Panc1 (cell line): ENCODE measurements around the gene SALL3. TPM values are rescaled to one million over a fixed set of nuclear protein-coding genes. Genes with fewer than 3 reads are reported as not detected.

Experiments
- ATAC-seq: fragments of 200-7000 bp; cut with Tn5 transposase; 2 replicates; pipeline ENCODE4 v1.9.1; 2020; ENCODE audit warnings: mild to moderate bottlenecking, moderate library complexity
- BruUV-seq: library from RNA; stranded (reverse); fragments of 400-500 nt; replicated peaks from 2 replicates; lab custom pipeline; 2021; lab: Mats Ljungman, UMichigan
- CTCF ChIA-PET: fragments of 300-600 bp; sonication (Branson Sonifier 250); formaldehyde crosslinking; loops from one replicate; lab custom pipeline; 2022; ENCODE audit warnings: antibody characterized with exemption; lab: Charles Lee
- POLR2A ChIA-PET: fragments of 300-600 bp; sonication (Branson Sonifier 250); formaldehyde crosslinking; loops from one replicate; lab custom pipeline; 2022; ENCODE audit warnings: antibody characterized with exemption; lab: Charles Lee
- DNase-seq: peaks from one replicate; pipeline ENCODE4 v3.0.0-alpha.2; 2010; ENCODE audit warnings: low read depth, low spot score
- H3K27ac ChIP-seq: 2 replicates; pipeline ENCODE4 v1.5.1; 2011; ENCODE audit warnings: mild to moderate bottlenecking, low read length, inconsistent platforms
- H3K27me3 ChIP-seq: fragments of 200-500 bp; sonication (Bioruptor generic); 2 replicates; pipeline ENCODE4 v1.6.0; 2014; ENCODE audit warnings: low read length, inconsistent platforms; ENCODE audit not compliant: control insufficient read depth, insufficient read depth
- H3K36me3 ChIP-seq: fragments of 200-500 bp; sonication (Bioruptor generic); 2 replicates; pipeline ENCODE4 v1.5.1; 2014; ENCODE audit warnings: inconsistent platforms, mild to moderate bottlenecking, low read length, moderate library complexity; ENCODE audit not compliant: control insufficient read depth, insufficient read depth
- H3K4me1 ChIP-seq: 2 replicates; pipeline ENCODE4 v1.5.1; 2011; ENCODE audit warnings: inconsistent platforms, mild to moderate bottlenecking, low read length, moderate library complexity; ENCODE audit not compliant: control insufficient read depth, insufficient read depth
- H3K4me3 ChIP-seq, 2 experiments: 2 replicates each; pipeline ENCODE4 v1.5.1; 2011 to 2012; ENCODE audit warnings: low read depth in 2 of 2, low read length in 2 of 2, mild to moderate bottlenecking in 2 of 2, inconsistent platforms in 1 of 2, moderate library complexity in 1 of 2
- H3K9me3 ChIP-seq: fragments of 200-500 bp; sonication (Bioruptor generic); 2 replicates; pipeline ENCODE4 v1.5.1; 2014; ENCODE audit warnings: low read depth, mild to moderate bottlenecking, inconsistent platforms, low read length, moderate library complexity; ENCODE audit not compliant: control insufficient read depth, insufficient read depth
- POLR2AphosphoS5 ChIP-seq: IDR thresholded peaks from 2 replicates; pipeline ENCODE4 v1.6.1; 2012; ENCODE audit warnings: mild to moderate bottlenecking, low read depth, low read length, moderate library complexity
- SIN3A ChIP-seq: IDR thresholded peaks from 2 replicates; pipeline ENCODE4 v1.6.1; 2012; ENCODE audit warnings: low read depth, mild to moderate bottlenecking, low read length, moderate library complexity, borderline replicate concordance; ENCODE audit not compliant: insufficient read depth
- TCF7L2 ChIP-seq: IDR thresholded peaks from 2 replicates; pipeline ENCODE4 v1.6.1; 2011; ENCODE audit warnings: mild to moderate bottlenecking, low read depth, low read length, inconsistent platforms
- in situ Hi-C: cut with HindIII; loops from 2 replicates; pipeline ENCODE4 v1.10.0; 2016; ENCODE audit warnings: low sequenced_read_pairs, low pct_unique_long_range_greater_than_20kb
- intact Hi-C: fragments of 100-400 bp; cut with micrococcal nuclease; formaldehyde crosslinking; loops from one replicate; pipeline ENCODE4 v1.10.0; 2022; ENCODE audit not compliant: unreplicated experiment
- total RNA-seq: library from RNA; stranded (reverse); gene quantifications from one replicate; pipeline ENCODE4 v1.2.1, GENCODE V29; 2021; ENCODE audit not compliant: unreplicated experiment
- TF ChIP-seq, protein P1 (sequence below): fragments of 450-650 bp; IDR thresholded peaks from 2 replicates; pipeline ENCODE4 v1.5.1; 2017; ENCODE audit warnings: mild to moderate bottlenecking
- TF ChIP-seq, protein P2 (sequence below), 2 experiments: IDR thresholded peaks; 2 replicates each; pipeline ENCODE4 v1.6.1; 2011 to 2012; ENCODE audit warnings: low read depth in 2 of 2, control low read depth in 1 of 2, low read length in 1 of 2, mild to moderate bottlenecking in 1 of 2, moderate library complexity in 1 of 2; ENCODE audit not compliant: insufficient read depth in 1 of 2

The SALL3 gene
- total RNA-seq, 1 experiment from 2014 or later: not detected

DNA sequence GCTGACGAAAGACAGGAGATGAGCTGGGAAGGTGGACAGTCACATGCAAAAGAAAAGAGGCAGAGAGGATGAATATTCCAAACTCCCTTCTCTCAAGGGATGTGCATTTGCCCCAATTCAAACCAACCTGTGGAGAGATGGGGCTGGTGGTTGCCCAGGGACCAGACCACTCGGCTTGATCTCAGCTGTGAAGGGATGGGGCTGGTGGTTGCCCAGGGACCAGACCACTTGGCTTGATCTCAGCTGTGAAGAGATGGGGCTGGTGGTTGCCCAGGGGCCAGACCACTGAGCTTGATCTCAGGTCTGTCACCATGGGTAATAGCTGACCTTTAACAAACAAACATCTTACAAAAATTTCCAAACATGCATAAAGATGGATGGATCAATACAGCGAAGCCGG, 42.5 kb upstream of the SALL3 start:
- no TSS peak for BruUV-seq
- ChIA-PET CTCF (interaction anchor here (1.1 kb wide), 1 partner anchor 41 kb away, joined by 3 read pairs; no protein-coding TSS in a partner anchor), POLR2A (no interaction called here)
- in situ Hi-C loops: no loop called here
- Histone ChIP-seq H3K4me3 (no peak overlapping the region), H3K27me3 (peaks cover 7% of the 10 kb centered on the region), H3K27ac (no peak overlapping the region), H3K36me3 (no peaks in the 10 kb centered on the region), H3K4me1 (no peaks in the 10 kb centered on the region; the same call in 1 of the 2 replicates), H3K9me3 (no peaks in the 10 kb centered on the region)
- intact Hi-C loops: no loop called here
- DNase-seq (no peak), ATAC-seq (no peak)
- TF ChIP-seq POLR2AphosphoS5 (no peak), TCF7L2 (no peak), SIN3A (no peak)
- TF ChIP-seq, protein P1, sequence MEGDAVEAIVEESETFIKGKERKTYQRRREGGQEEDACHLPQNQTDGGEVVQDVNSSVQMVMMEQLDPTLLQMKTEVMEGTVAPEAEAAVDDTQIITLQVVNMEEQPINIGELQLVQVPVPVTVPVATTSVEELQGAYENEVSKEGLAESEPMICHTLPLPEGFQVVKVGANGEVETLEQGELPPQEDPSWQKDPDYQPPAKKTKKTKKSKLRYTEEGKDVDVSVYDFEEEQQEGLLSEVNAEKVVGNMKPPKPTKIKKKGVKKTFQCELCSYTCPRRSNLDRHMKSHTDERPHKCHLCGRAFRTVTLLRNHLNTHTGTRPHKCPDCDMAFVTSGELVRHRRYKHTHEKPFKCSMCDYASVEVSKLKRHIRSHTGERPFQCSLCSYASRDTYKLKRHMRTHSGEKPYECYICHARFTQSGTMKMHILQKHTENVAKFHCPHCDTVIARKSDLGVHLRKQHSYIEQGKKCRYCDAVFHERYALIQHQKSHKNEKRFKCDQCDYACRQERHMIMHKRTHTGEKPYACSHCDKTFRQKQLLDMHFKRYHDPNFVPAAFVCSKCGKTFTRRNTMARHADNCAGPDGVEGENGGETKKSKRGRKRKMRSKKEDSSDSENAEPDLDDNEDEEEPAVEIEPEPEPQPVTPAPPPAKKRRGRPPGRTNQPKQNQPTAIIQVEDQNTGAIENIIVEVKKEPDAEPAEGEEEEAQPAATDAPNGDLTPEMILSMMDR: no peak

DNA sequence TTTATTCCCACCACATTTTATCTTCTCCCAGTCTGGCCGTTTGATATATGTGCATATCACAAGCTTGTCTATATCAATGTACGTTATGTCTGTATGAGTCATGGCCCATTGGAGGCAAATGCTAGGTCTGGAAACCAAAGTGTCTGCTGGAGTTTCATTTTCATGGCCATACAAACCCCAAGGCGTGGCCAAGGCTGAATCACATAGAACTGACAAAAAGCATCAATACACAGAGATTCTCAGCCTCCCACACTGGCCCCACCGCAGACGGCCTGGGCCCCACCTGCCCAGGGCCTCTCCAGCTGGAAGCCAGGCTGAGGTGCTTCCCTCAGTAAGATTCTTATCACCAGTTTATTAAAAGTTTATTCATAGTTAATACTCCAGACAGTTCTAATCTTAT, 40.5 kb upstream of the SALL3 start:
- ATAC-seq (no peak), DNase-seq (no peak)
- no peak for TF ChIP-seq POLR2AphosphoS5
- TF ChIP-seq SIN3A: no peak
- TF ChIP-seq, protein P1: no peak
- TF ChIP-seq TCF7L2: no peak
- TF ChIP-seq, protein P2, sequence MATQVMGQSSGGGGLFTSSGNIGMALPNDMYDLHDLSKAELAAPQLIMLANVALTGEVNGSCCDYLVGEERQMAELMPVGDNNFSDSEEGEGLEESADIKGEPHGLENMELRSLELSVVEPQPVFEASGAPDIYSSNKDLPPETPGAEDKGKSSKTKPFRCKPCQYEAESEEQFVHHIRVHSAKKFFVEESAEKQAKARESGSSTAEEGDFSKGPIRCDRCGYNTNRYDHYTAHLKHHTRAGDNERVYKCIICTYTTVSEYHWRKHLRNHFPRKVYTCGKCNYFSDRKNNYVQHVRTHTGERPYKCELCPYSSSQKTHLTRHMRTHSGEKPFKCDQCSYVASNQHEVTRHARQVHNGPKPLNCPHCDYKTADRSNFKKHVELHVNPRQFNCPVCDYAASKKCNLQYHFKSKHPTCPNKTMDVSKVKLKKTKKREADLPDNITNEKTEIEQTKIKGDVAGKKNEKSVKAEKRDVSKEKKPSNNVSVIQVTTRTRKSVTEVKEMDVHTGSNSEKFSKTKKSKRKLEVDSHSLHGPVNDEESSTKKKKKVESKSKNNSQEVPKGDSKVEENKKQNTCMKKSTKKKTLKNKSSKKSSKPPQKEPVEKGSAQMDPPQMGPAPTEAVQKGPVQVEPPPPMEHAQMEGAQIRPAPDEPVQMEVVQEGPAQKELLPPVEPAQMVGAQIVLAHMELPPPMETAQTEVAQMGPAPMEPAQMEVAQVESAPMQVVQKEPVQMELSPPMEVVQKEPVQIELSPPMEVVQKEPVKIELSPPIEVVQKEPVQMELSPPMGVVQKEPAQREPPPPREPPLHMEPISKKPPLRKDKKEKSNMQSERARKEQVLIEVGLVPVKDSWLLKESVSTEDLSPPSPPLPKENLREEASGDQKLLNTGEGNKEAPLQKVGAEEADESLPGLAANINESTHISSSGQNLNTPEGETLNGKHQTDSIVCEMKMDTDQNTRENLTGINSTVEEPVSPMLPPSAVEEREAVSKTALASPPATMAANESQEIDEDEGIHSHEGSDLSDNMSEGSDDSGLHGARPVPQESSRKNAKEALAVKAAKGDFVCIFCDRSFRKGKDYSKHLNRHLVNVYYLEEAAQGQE (IDR thresholded peaks at IDR 0.05; ENCODE audit: insufficient read depth in 1 of 2, low read depth in 2 of 2, low read length in 1 of 2): no peak
- no TSS peak for BruUV-seq
- no peaks in the 10 kb centered on the region for H3K9me3 ChIP-seq
- in situ Hi-C loops (no loop called here), intact Hi-C loops (no loop called here)
- H3K4me1 ChIP-seq: no peaks in the 10 kb centered on the region
- H3K27me3 ChIP-seq: peaks cover 18% of the 10 kb centered on the region
- ChIA-PET CTCF (interaction anchor here (0.7 kb wide), 1 partner anchor 9 kb away, joined by 5 read pairs; no protein-coding TSS in a partner anchor), POLR2A (no interaction called here)
- no peaks in the 10 kb centered on the region for H3K36me3 ChIP-seq
- H3K4me3 ChIP-seq: no peak overlapping the region
- H3K27ac ChIP-seq: no peak overlapping the region
